ENCODE data around the gene CRELD1. TPM values are rescaled to one million over a fixed set of nuclear protein-coding genes. Genes with fewer than 3 reads are reported as not detected.
"Not testable (repeated sequence)": the region's sequence is repeated elsewhere in the genome, so short reads cannot be mapped to it uniquely, and the experiment has no call there.

The CRELD1 gene
- total RNA-seq, 3 donors from 2014 or later: 11.0 to 15.6 (median 13.0) TPM

GRCh38 chr3:9934993-9935392 is 1.4 kb downstream of the CRELD1 start:
- Mint-ChIP-seq H3K36me3 (ENCODE audit: insufficient read depth) (peaks cover 14% of the 10 kb centered on the region), H3K4me3 (peak overlapping the region; percentile 97), H3K27me3 (ENCODE audit: low read depth) (no peaks in the 10 kb centered on the region), H3K9me3 (no peaks in the 10 kb centered on the region), H3K4me1 (ENCODE audit: low read depth) (peaks cover 37% of the 10 kb centered on the region)
- DNase-seq (no peak), ATAC-seq (no peak)

GRCh38 chr3:9935966-9936510 is 2.4 kb downstream of the CRELD1 start:
- H3K4me1 Mint-ChIP-seq (ENCODE audit: low read depth): peaks cover 34% of the 10 kb centered on the region
- H3K9me3 Mint-ChIP-seq: no peaks in the 10 kb centered on the region
- peak overlapping the region; percentile 97 for H3K4me3 Mint-ChIP-seq
- H3K36me3 Mint-ChIP-seq (ENCODE audit: insufficient read depth): peaks cover 14% of the 10 kb centered on the region
- H3K27me3 Mint-ChIP-seq (ENCODE audit: low read depth): no peaks in the 10 kb centered on the region
- ATAC-seq (no peak), DNase-seq (no peak)

GRCh38 chr3:9937486-9938238 is 4.0 kb downstream of the CRELD1 start:
- no peak for ATAC-seq

GRCh38 chr3:9938966-9939365 is 5.3 kb downstream of the CRELD1 start:
- H3K36me3 Mint-ChIP-seq (ENCODE audit: insufficient read depth): peaks cover 19% of the 10 kb centered on the region
- no peaks in the 10 kb centered on the region for H3K9me3 Mint-ChIP-seq
- H3K27me3 Mint-ChIP-seq (ENCODE audit: low read depth): no peaks in the 10 kb centered on the region
- DNase-seq (no peak), ATAC-seq (no peak)
- H3K4me1 Mint-ChIP-seq (ENCODE audit: low read depth): peaks cover 20% of the 10 kb centered on the region
- no peak overlapping the region for H3K4me3 Mint-ChIP-seq

More at GRCh38 chr3:9937486-9938238, 4.0 kb downstream of the CRELD1 start:
- Mint-ChIP-seq H3K4me1 (ENCODE audit: low read depth) (peaks cover 23% of the 10 kb centered on the region), H3K36me3 (ENCODE audit: insufficient read depth) (peaks cover 18% of the 10 kb centered on the region), H3K9me3 (no peaks in the 10 kb centered on the region), H3K27me3 (ENCODE audit: low read depth) (no peaks in the 10 kb centered on the region), H3K4me3 (no peak overlapping the region)
- no peak for DNase-seq

- not testable (repeated sequence) for H3K4me3 Mint-ChIP-seq; H3K9me3 Mint-ChIP-seq; H3K27me3 Mint-ChIP-seq (ENCODE audit: low read depth); DNase-seq; ATAC-seq
- Mint-ChIP-seq H3K4me1 (ENCODE audit: low read depth) (peaks cover 11% of the 10 kb centered on the region), H3K36me3 (ENCODE audit: insufficient read depth) (peaks cover 20% of the 10 kb centered on the region)
These were observed 6.3 kb downstream of the CRELD1 start for GRCh38 chr3:9939906-9940305.

- Mint-ChIP-seq H3K36me3 (ENCODE audit: insufficient read depth) (peaks cover 12% of the 10 kb centered on the region), H3K4me3 (no peak overlapping the region), H3K9me3 (no peaks in the 10 kb centered on the region), H3K27me3 (ENCODE audit: low read depth) (no peaks in the 10 kb centered on the region), H3K4me1 (ENCODE audit: low read depth) (peaks cover 3% of the 10 kb centered on the region)
- ATAC-seq: no peak
- no peak for DNase-seq
These were observed 7.1 kb downstream of the CRELD1 start for GRCh38 chr3:9940746-9941145.

GRCh38 chr3:9942164-9942563 is 8.5 kb downstream of the CRELD1 start:
- Mint-ChIP-seq H3K4me3 (no peak overlapping the region), H3K36me3 (ENCODE audit: insufficient read depth) (peaks cover 11% of the 10 kb centered on the region), H3K4me1 (ENCODE audit: low read depth) (peaks cover 2% of the 10 kb centered on the region), H3K9me3 (no peaks in the 10 kb centered on the region), H3K27me3 (ENCODE audit: low read depth) (no peaks in the 10 kb centered on the region)
- DNase-seq (no peak), ATAC-seq (no peak)

GRCh38 chr3:9942934-9943690 is 9.5 kb downstream of the CRELD1 start:
- H3K27me3 Mint-ChIP-seq (ENCODE audit: low read depth): no peaks in the 10 kb centered on the region
- ATAC-seq (no peak), DNase-seq (no peak)
- H3K36me3 Mint-ChIP-seq (ENCODE audit: insufficient read depth): peaks cover 8% of the 10 kb centered on the region
- H3K9me3 Mint-ChIP-seq: no peaks in the 10 kb centered on the region
- H3K4me3 Mint-ChIP-seq: no peak overlapping the region
- peaks cover 2% of the 10 kb centered on the region for H3K4me1 Mint-ChIP-seq (ENCODE audit: low read depth)

- Mint-ChIP-seq H3K4me3 (no peak overlapping the region), H3K4me1 (ENCODE audit: low read depth) (peaks cover 2% of the 10 kb centered on the region), H3K27me3 (ENCODE audit: low read depth) (no peaks in the 10 kb centered on the region), H3K36me3 (ENCODE audit: insufficient read depth) (peaks cover 7% of the 10 kb centered on the region), H3K9me3 (no peaks in the 10 kb centered on the region)
- DNase-seq (no peak), ATAC-seq (no peak)
These were observed 10.6 kb downstream of the CRELD1 start for GRCh38 chr3:9944271-9944670.

GRCh38 chr3:9945358-9945757 is 11.7 kb downstream of the CRELD1 start:
- Mint-ChIP-seq H3K36me3 (ENCODE audit: insufficient read depth) (peaks cover 7% of the 10 kb centered on the region), H3K4me3 (peak overlapping the region; percentile 59), H3K27me3 (ENCODE audit: low read depth) (no peaks in the 10 kb centered on the region), H3K9me3 (no peaks in the 10 kb centered on the region), H3K4me1 (ENCODE audit: low read depth) (peaks cover 4% of the 10 kb centered on the region)
- ATAC-seq (no peak), DNase-seq (no peak)

GRCh38 chr3:9946112-9947024 is 12.7 kb downstream of the CRELD1 start:
- DNase-seq: peak; percentile 83
- Mint-ChIP-seq H3K27me3 (ENCODE audit: low read depth) (no peaks in the 10 kb centered on the region), H3K9me3 (no peaks in the 10 kb centered on the region), H3K36me3 (ENCODE audit: insufficient read depth) (peaks cover 4% of the 10 kb centered on the region), H3K4me1 (ENCODE audit: low read depth) (peaks cover 10% of the 10 kb centered on the region), H3K4me3 (peak overlapping the region; percentile 84)
- ATAC-seq: peak; percentile 90 to 94

GRCh38 chr3:9947025-9947995 is 13.7 kb downstream of the CRELD1 start:
- H3K27me3 Mint-ChIP-seq (ENCODE audit: low read depth): no peaks in the 10 kb centered on the region
- ATAC-seq: no peak
- peaks cover 3% of the 10 kb centered on the region for H3K36me3 Mint-ChIP-seq (ENCODE audit: insufficient read depth)

GRCh38 chr3:9948586-9948985 is 15.0 kb downstream of the CRELD1 start:
- ATAC-seq (no peak), DNase-seq (no peak)
- no peaks in the 10 kb centered on the region for H3K9me3 Mint-ChIP-seq
- H3K27me3 Mint-ChIP-seq (ENCODE audit: low read depth): no peaks in the 10 kb centered on the region
- H3K36me3 Mint-ChIP-seq (ENCODE audit: insufficient read depth): peaks cover 3% of the 10 kb centered on the region
- no peak overlapping the region for H3K4me3 Mint-ChIP-seq
- peaks cover 18% of the 10 kb centered on the region for H3K4me1 Mint-ChIP-seq (ENCODE audit: low read depth)

More at GRCh38 chr3:9947025-9947995, 13.7 kb downstream of the CRELD1 start:
- DNase-seq: no peak
- no peaks in the 10 kb centered on the region for H3K9me3 Mint-ChIP-seq
- no peak overlapping the region for H3K4me3 Mint-ChIP-seq
- peaks cover 14% of the 10 kb centered on the region for H3K4me1 Mint-ChIP-seq (ENCODE audit: low read depth)
